Gastroesophageal sphincter (tissue), 4 donors: ENCODE measurements around the gene SNX8. TPM values are rescaled to one million over a fixed set of nuclear protein-coding genes. Genes with fewer than 3 reads are reported as not detected.
A peak's percentile ranks its signal among the peaks of the same experiment; 100 is the strongest.

Experiments used
- ATAC-seq: fragments of 150-250 bp; one replicate; pipeline ENCODE4 v1.9.1; 2016; ENCODE audit warnings: mild to moderate bottlenecking, moderate library complexity
- H3K27ac ChIP-seq, 4 donors: fragments of 200-600 bp; sonication (generic) in 3 of 4; 1 replicate in 3 of 4; 2 replicates in 1 of 4; pipeline ENCODE4 v1.5.1; 2016 to 2019
- H3K27me3 ChIP-seq: fragments of 200-600 bp; sonication (generic); one replicate; pipeline ENCODE4 v1.5.1; 2019
- H3K36me3 ChIP-seq, 2 donors: fragments of 200-600 bp; sonication (generic); one replicate each; pipeline ENCODE4 v1.5.1; 2019; ENCODE audit warnings: control low read depth in 1 of 2
- H3K4me1 ChIP-seq, 3 donors: fragments of 200-600 bp; sonication (generic); 1 replicate in 2 of 3; 2 replicates in 1 of 3; pipeline ENCODE4 v1.5.1; 2016 to 2019; ENCODE audit warnings: control low read depth in 2 of 3
- H3K4me3 ChIP-seq, 2 donors: fragments of 200-600 bp; sonication (generic); one replicate each; pipeline ENCODE4 v1.5.1; 2019; ENCODE audit warnings: mild to moderate bottlenecking in 1 of 2, moderate library complexity in 1 of 2
- H3K9me3 ChIP-seq, 3 donors: fragments of 200-600 bp; sonication (generic); one replicate each; pipeline ENCODE4 v1.5.1; 2017 to 2019; ENCODE audit warnings: control low read depth in 2 of 3
- CTCF ChIP-seq, 4 experiments: fragments of 200-600 bp in 2 of 4; fragments of 450-650 bp in 2 of 4; sonication (generic) in 1 of 4; IDR thresholded peaks; one replicate each; pipeline ENCODE4 v1.5.1; 2017 to 2019; ENCODE audit warnings: antibody characterized with exemption in 4 of 4, mild to moderate bottlenecking in 2 of 4, moderate library complexity in 2 of 4
- EP300 ChIP-seq: sonication (generic); formaldehyde crosslinking; IDR thresholded peaks from one replicate; pipeline ENCODE4 v1.6.1; 2017; ENCODE audit warnings: antibody characterized with exemption, mild to moderate bottlenecking
- POLR2A ChIP-seq, 2 donors: fragments of 450-650 bp; IDR thresholded peaks; one replicate each; pipeline ENCODE4 v1.6.1; 2017; ENCODE audit warnings: antibody characterized with exemption in 2 of 2, mild to moderate bottlenecking in 2 of 2, moderate library complexity in 1 of 2
- POLR2AphosphoS5 ChIP-seq: sonication (generic); formaldehyde crosslinking; IDR thresholded peaks from one replicate; pipeline ENCODE4 v1.6.1; 2017; ENCODE audit warnings: antibody characterized with exemption
- WGBS, 2 donors: methylation state at CpG; one replicate each; pipeline ENCODE4 v1.1.5; 2018; ENCODE audit warnings: low coverage in 1 of 2; 5-methylcytosine and 5-hydroxymethylcytosine counted together
- total RNA-seq, 4 donors: library from RNA; depleted of rRNA; stranded (reverse); fragments of >200 nt; gene quantifications; one replicate each; pipeline ENCODE4 v1.1.0, GENCODE V29; 2016

SNX8 gene
- total RNA-seq, 4 donors from 2014 or later = 8.7 to 17.8 (median 9.8) TPM

- Histone ChIP-seq H3K4me1 (no peaks in the 10 kb centered on the region), H3K27ac (no peak overlapping the region), H3K9me3 (no peaks in the 10 kb centered on the region), H3K36me3 (no peaks in the 10 kb centered on the region), H3K4me3 (no peak overlapping the region), H3K27me3 (no peaks in the 10 kb centered on the region)
- TF ChIP-seq CTCF (IDR thresholded peaks at IDR 0.05) (no peak), EP300 (no peak), POLR2A (IDR thresholded peaks at IDR 0.05) (no peak), POLR2AphosphoS5 (no peak)
- ATAC-seq = no peak
- 94 to 100% methylated on average over 1 to 2 of the region's 2 CpGs for WGBS, 2 donors
Observed at GRCh38 chr7:2330493-2330892, 16.3 kb upstream of the SNX8 start.

- Histone ChIP-seq H3K36me3 (no peaks in the 10 kb centered on the region), H3K4me3 (no peak overlapping the region), H3K9me3 (no peaks in the 10 kb centered on the region), H3K4me1 (no peaks in the 10 kb centered on the region), H3K27ac (no peak overlapping the region), H3K27me3 (no peaks in the 10 kb centered on the region)
- TF ChIP-seq POLR2A (IDR thresholded peaks at IDR 0.05) (no peak), CTCF (IDR thresholded peaks at IDR 0.05) (no peak), POLR2AphosphoS5 (no peak), EP300 (no peak)
- ATAC-seq = peak; percentile 34
- 78 to 89% methylated on average over 7 of the region's 7 CpGs for WGBS, 2 donors
Observed at GRCh38 chr7:2326951-2327350, 12.7 kb upstream of the SNX8 start.

- Histone ChIP-seq H3K4me1 (no peaks in the 10 kb centered on the region), H3K27ac (peak overlapping the region in 3 of 4 donors; percentile 1 to 14 (median 2)), H3K36me3 (no peaks in the 10 kb centered on the region), H3K27me3 (no peaks in the 10 kb centered on the region), H3K4me3 (no peak overlapping the region), H3K9me3 (no peaks in the 10 kb centered on the region)
- WGBS, 2 donors = 17 to 48% methylated on average over 2 to 4 of the region's 4 CpGs
- TF ChIP-seq POLR2A (IDR thresholded peaks at IDR 0.05) = no peak
- TF ChIP-seq CTCF (IDR thresholded peaks at IDR 0.05) = no peak
- no peak for TF ChIP-seq EP300
- no peak for TF ChIP-seq POLR2AphosphoS5
- no peak for ATAC-seq
Observed at GRCh38 chr7:2325162-2325561, 10.9 kb upstream of the SNX8 start.

- H3K4me1 ChIP-seq = no peaks in the 10 kb centered on the region
- H3K27ac ChIP-seq = no peak overlapping the region
- 30 to 35% methylated on average over 11 of the region's 11 CpGs for WGBS, 2 donors
- H3K36me3 ChIP-seq = no peaks in the 10 kb centered on the region
- no peaks in the 10 kb centered on the region for H3K27me3 ChIP-seq
- no peak overlapping the region for H3K4me3 ChIP-seq
- no peaks in the 10 kb centered on the region for H3K9me3 ChIP-seq
- TF ChIP-seq POLR2A (IDR thresholded peaks at IDR 0.05) = no peak
- no peak for TF ChIP-seq EP300
- no peak for TF ChIP-seq CTCF (IDR thresholded peaks at IDR 0.05)
- TF ChIP-seq POLR2AphosphoS5 = no peak
- ATAC-seq = no peak
Observed at GRCh38 chr7:2321020-2321419, 6.8 kb upstream of the SNX8 start.

- Histone ChIP-seq H3K27me3 (no peaks in the 10 kb centered on the region), H3K36me3 (no peaks in the 10 kb centered on the region), H3K9me3 (no peaks in the 10 kb centered on the region), H3K4me1 (peaks cover 0 to 18% (median 0%) of the 10 kb centered on the region in 3 donors), H3K4me3 (no peak overlapping the region), H3K27ac (no peak overlapping the region)
- TF ChIP-seq POLR2A (IDR thresholded peaks at IDR 0.05) (no peak), POLR2AphosphoS5 (no peak), EP300 (no peak), CTCF (IDR thresholded peaks at IDR 0.05) (no peak)
- ATAC-seq = no peak
- 83 to 90% methylated on average over 2 to 10 of the region's 12 CpGs for WGBS, 2 donors
Observed at GRCh38 chr7:2317556-2318293, 3.5 kb upstream of the SNX8 start.
